Left renal pelvis (tissue), 4 donors: ENCODE results near the gene LAD1. TPM values are rescaled to one million over a fixed set of nuclear protein-coding genes. Genes with fewer than 3 reads are reported as not detected.

Source experiments
- DNase-seq, 4 donors: peaks; one replicate each; pipeline ENCODE4 v3.0.0-alpha.2; 2013; ENCODE audit warnings: low read depth in 4 of 4, low spot score in 3 of 4
- polyA plus RNA-seq, 4 donors: library from polyadenylated mRNA; unstranded; fragments of 120-200 nt; gene quantifications; one replicate each; pipeline ENCODE4 v1.2.1, GENCODE V29; 2013; ENCODE audit not compliant: insufficient read length in 4 of 4

Gene LAD1
- polyA plus RNA-seq, result 10 to 100 TPM in 3 of 4 donors, under 1 TPM in 1; 0.60 to 38.6 (median 29.7) TPM

GRCh38 chr1:201399018-201399351 is at the start of gene LAD1:
LAD1 (minus strand) TSS chr1:201399324; CDS start chr1:201399306, 18 bp downstream.
- DNase-seq, result no peak

- no peak for DNase-seq
Measured at GRCh38 chr1:201447903-201448871, 49.1 kb upstream of the LAD1 start.

GRCh38 chr1:201445310-201445709 is 46.2 kb upstream of the LAD1 start:
- DNase-seq, result no peak

GRCh38 chr1:201444792-201445191 is 45.7 kb upstream of the LAD1 start:
- DNase-seq, result no peak

- no peak for DNase-seq
Measured at GRCh38 chr1:201443747-201444146, 44.6 kb upstream of the LAD1 start.

GRCh38 chr1:201436969-201437368 is 37.8 kb upstream of the LAD1 start:
- DNase-seq, result no peak

GRCh38 chr1:201436393-201436792 is 37.3 kb upstream of the LAD1 start:
- DNase-seq, result no peak

GRCh38 chr1:201434266-201434665 is 35.1 kb upstream of the LAD1 start:
- no peak for DNase-seq

GRCh38 chr1:201433609-201434008 is 34.5 kb upstream of the LAD1 start:
- no peak for DNase-seq

- no peak for DNase-seq
Measured at GRCh38 chr1:201430776-201431175, 31.7 kb upstream of the LAD1 start.

GRCh38 chr1:201429736-201430501 is 30.8 kb upstream of the LAD1 start:
- no peak for DNase-seq

- no peak for DNase-seq
Measured at GRCh38 chr1:201427963-201428362, 28.8 kb upstream of the LAD1 start.

GRCh38 chr1:201426479-201427310 is 27.6 kb upstream of the LAD1 start:
- no peak for DNase-seq

- no peak for DNase-seq
Measured at GRCh38 chr1:201424146-201424545, 25.0 kb upstream of the LAD1 start.

GRCh38 chr1:201423655-201424054 is 24.5 kb upstream of the LAD1 start:
- DNase-seq, result no peak

GRCh38 chr1:201422436-201423030 is 23.4 kb upstream of the LAD1 start:
- DNase-seq, result no peak

GRCh38 chr1:201422026-201422425 is 22.9 kb upstream of the LAD1 start:
- DNase-seq, result no peak

GRCh38 chr1:201421041-201421440 is 21.9 kb upstream of the LAD1 start:
- no peak for DNase-seq

- no peak for DNase-seq
Measured at GRCh38 chr1:201420608-201421002, 21.5 kb upstream of the LAD1 start.
